ENCODE results near the gene ERICH6B. TPM values are rescaled to one million over a fixed set of nuclear protein-coding genes. Genes with fewer than 3 reads are reported as not detected.

ERICH6B gene
- total RNA-seq, 1 experiment from 2014 or later: not detected

- ChIA-PET CTCF (interaction anchor here (0.6 kb wide), 1 partner anchor 24 kb away, joined by 3 read pairs; no protein-coding TSS in a partner anchor), POLR2A (no interaction called here)
- no peak overlapping the region for H3K27ac Mint-ChIP-seq (ENCODE audit: low read depth, unreplicated experiment)
- no peaks in the 10 kb centered on the region for H3K9me3 Mint-ChIP-seq (ENCODE audit: unreplicated experiment)
- no peak for DNase-seq (ENCODE audit: unreplicated experiment)
- H3K27me3 Mint-ChIP-seq (ENCODE audit: insufficient read depth, unreplicated experiment): peaks cover 51% of the 10 kb centered on the region
- no peak for TF ChIP-seq CTCF (IDR thresholded peaks at IDR 0.05; ENCODE audit: unreplicated experiment)
- intact Hi-C loops (cut with micrococcal nuclease): no loop called here
- no peak overlapping the region for H3K4me3 Mint-ChIP-seq (ENCODE audit: unreplicated experiment)
- no TSS peak for BruUV-seq (replicated peaks)
- H3K4me1 Mint-ChIP-seq (ENCODE audit: insufficient read depth, unreplicated experiment): no peaks in the 10 kb centered on the region
- H3K36me3 Mint-ChIP-seq (ENCODE audit: insufficient read depth, unreplicated experiment): no peaks in the 10 kb centered on the region
Measured at GRCh38 chr13:45554604-45555109, 60.9 kb downstream of the ERICH6B start.

- no peaks in the 10 kb centered on the region for H3K9me3 Mint-ChIP-seq (ENCODE audit: unreplicated experiment)
- H3K27me3 Mint-ChIP-seq (ENCODE audit: insufficient read depth, unreplicated experiment): peaks cover 41% of the 10 kb centered on the region
- intact Hi-C loops (cut with micrococcal nuclease): no loop called here
- H3K4me3 Mint-ChIP-seq (ENCODE audit: unreplicated experiment): no peak overlapping the region
- H3K36me3 Mint-ChIP-seq (ENCODE audit: insufficient read depth, unreplicated experiment): peaks cover 6% of the 10 kb centered on the region
- no peak for TF ChIP-seq CTCF (IDR thresholded peaks at IDR 0.05; ENCODE audit: unreplicated experiment)
- POLR2A ChIA-PET: no interaction called here
- no TSS peak for BruUV-seq (replicated peaks)
- CTCF ChIA-PET: interaction anchor here (1.4 kb wide), 1 partner anchor 36 kb away, joined by 3 read pairs; no protein-coding TSS in a partner anchor
- DNase-seq (ENCODE audit: unreplicated experiment): no peak
- H3K27ac Mint-ChIP-seq (ENCODE audit: low read depth, unreplicated experiment): no peak overlapping the region
- H3K4me1 Mint-ChIP-seq (ENCODE audit: insufficient read depth, unreplicated experiment): no peaks in the 10 kb centered on the region
Measured at GRCh38 chr13:45548281-45548680, 67.3 kb downstream of the ERICH6B start.

GRCh38 chr13:45546410-45546765 is 69.2 kb downstream of the ERICH6B start:
- intact Hi-C loops (cut with micrococcal nuclease): no loop called here
- no peaks in the 10 kb centered on the region for H3K4me1 Mint-ChIP-seq (ENCODE audit: insufficient read depth, unreplicated experiment)
- no peak for TF ChIP-seq CTCF (IDR thresholded peaks at IDR 0.05; ENCODE audit: unreplicated experiment)
- peaks cover 6% of the 10 kb centered on the region for H3K36me3 Mint-ChIP-seq (ENCODE audit: insufficient read depth, unreplicated experiment)
- no peak for DNase-seq (ENCODE audit: unreplicated experiment)
- H3K27ac Mint-ChIP-seq (ENCODE audit: low read depth, unreplicated experiment): no peak overlapping the region
- H3K4me3 Mint-ChIP-seq (ENCODE audit: unreplicated experiment): no peak overlapping the region
- no TSS peak for BruUV-seq (replicated peaks)
- CTCF ChIA-PET: interaction anchor here (0.6 kb wide), 1 partner anchor 34 kb away, joined by 3 read pairs; no protein-coding TSS in a partner anchor
- H3K9me3 Mint-ChIP-seq (ENCODE audit: unreplicated experiment): no peaks in the 10 kb centered on the region
- peaks cover 31% of the 10 kb centered on the region for H3K27me3 Mint-ChIP-seq (ENCODE audit: insufficient read depth, unreplicated experiment)
- POLR2A ChIA-PET: no interaction called here

GRCh38 chr13:45545686-45546409 is 69.7 kb downstream of the ERICH6B start:
- ChIA-PET POLR2A (no interaction called here), CTCF (interaction anchor here (0.6 kb wide), 1 partner anchor 34 kb away, joined by 3 read pairs; no protein-coding TSS in a partner anchor)
- Mint-ChIP-seq H3K36me3 (ENCODE audit: insufficient read depth, unreplicated experiment) (peaks cover 6% of the 10 kb centered on the region), H3K9me3 (ENCODE audit: unreplicated experiment) (no peaks in the 10 kb centered on the region), H3K4me3 (ENCODE audit: unreplicated experiment) (no peak overlapping the region), H3K4me1 (ENCODE audit: insufficient read depth, unreplicated experiment) (no peaks in the 10 kb centered on the region), H3K27me3 (ENCODE audit: insufficient read depth, unreplicated experiment) (peaks cover 25% of the 10 kb centered on the region), H3K27ac (ENCODE audit: low read depth, unreplicated experiment) (no peak overlapping the region)
- DNase-seq (ENCODE audit: unreplicated experiment): no peak
- no TSS peak for BruUV-seq (replicated peaks)
- TF ChIP-seq CTCF (IDR thresholded peaks at IDR 0.05; ENCODE audit: unreplicated experiment): no peak
- intact Hi-C loops (cut with micrococcal nuclease): no loop called here

Measured in MCF 10A (cell line).